CD4-positive, alpha-beta memory T cell (primary cell): ENCODE data around the gene ANXA3. TPM values are rescaled to one million over a fixed set of nuclear protein-coding genes. Genes with fewer than 3 reads are reported as not detected.
A peak's percentile ranks its signal among the peaks of the same experiment; 100 is the strongest.

ENCODE experiments used
- CTCF ChIA-PET: fragments of 350-600 bp; sonication (Branson Sonifier 250); formaldehyde crosslinking; loops from one replicate; lab custom pipeline; 2021; ENCODE audit warnings: inconsistent platforms; ENCODE audit not compliant: partially characterized antibody; lab: Charles Lee
- POLR2A ChIA-PET: fragments of 350-600 bp; sonication (Branson Sonifier 250); formaldehyde crosslinking; loops from one replicate; lab custom pipeline; 2021; ENCODE audit not compliant: partially characterized antibody; lab: Charles Lee
- DNase-seq, 5 donors: peaks; one replicate each; pipeline versions ENCODE4 v3.0.0 to v3.0.0-alpha.2; 2020 to 2022; ENCODE audit warnings: mixed read lengths in 1 of 5
- H3K27ac ChIP-seq: one replicate; pipeline ENCODE4 v1.7.0; 2013; ENCODE audit warnings: low read depth, low read length
- H3K27me3 ChIP-seq: 2 replicates; pipeline ENCODE4 v1.7.0; 2013; ENCODE audit warnings: mild to moderate bottlenecking, low read length, moderate library complexity; ENCODE audit not compliant: insufficient read depth
- H3K36me3 ChIP-seq: 2 replicates; pipeline ENCODE4 v1.7.0; 2013; ENCODE audit warnings: mild to moderate bottlenecking, low read length, moderate library complexity; ENCODE audit not compliant: insufficient read depth
- H3K4me1 ChIP-seq: 2 replicates; pipeline ENCODE4 v1.7.0; 2013; ENCODE audit warnings: mild to moderate bottlenecking, low read length, moderate library complexity; ENCODE audit not compliant: insufficient read depth
- H3K4me3 ChIP-seq, 2 donors: one replicate each; pipeline ENCODE4 v1.7.0; 2013; ENCODE audit warnings: low read length in 2 of 2, mild to moderate bottlenecking in 1 of 2
- H3K9me3 ChIP-seq, 2 donors: one replicate each; pipeline ENCODE4 v1.7.0; 2013; ENCODE audit warnings: low read length in 2 of 2, control low read depth in 1 of 2; ENCODE audit not compliant: control insufficient read depth in 1 of 2
- H3K27ac Mint-ChIP-seq, 7 donors: one replicate each; pipeline ENCODE4 v1.8.0; 2020 to 2021; ENCODE audit warnings: mixed read lengths in 7 of 7, mild to moderate bottlenecking in 6 of 7, inconsistent platforms in 3 of 7, moderate library complexity in 3 of 7
- H3K27me3 Mint-ChIP-seq, 2 donors: one replicate each; pipeline ENCODE4 v1.8.0; 2020 to 2021; ENCODE audit warnings: mixed read lengths in 2 of 2
- H3K36me3 Mint-ChIP-seq, 2 donors: one replicate each; pipeline ENCODE4 v1.8.0; 2020 to 2021; ENCODE audit warnings: mixed read lengths in 2 of 2, inconsistent platforms in 1 of 2, mild to moderate bottlenecking in 1 of 2
- H3K4me1 Mint-ChIP-seq, 4 donors: one replicate each; pipeline ENCODE4 v1.8.0; 2020 to 2021; ENCODE audit warnings: mixed read lengths in 4 of 4, mild to moderate bottlenecking in 1 of 4
- H3K4me3 Mint-ChIP-seq, 8 donors: one replicate each; pipeline ENCODE4 v1.8.0; 2020 to 2021; ENCODE audit warnings: mixed read lengths in 8 of 8, mild to moderate bottlenecking in 7 of 8, moderate library complexity in 6 of 8, inconsistent platforms in 3 of 8
- H3K9me3 Mint-ChIP-seq, 8 donors: one replicate each; pipeline ENCODE4 v1.8.0; 2020 to 2021; ENCODE audit warnings: mixed read lengths in 8 of 8, mild to moderate bottlenecking in 5 of 8, inconsistent platforms in 3 of 8, moderate library complexity in 1 of 8
- intact Hi-C: fragments of 100-400 bp; cut with micrococcal nuclease; formaldehyde crosslinking; loops from one replicate; pipeline ENCODE4 v1.15.1; 2023
- polyA plus RNA-seq, 2 donors: library from polyadenylated mRNA; unstranded; fragments of 300-500 nt; fragmentation: Illumina TruSeq; gene quantifications; one replicate each; pipeline ENCODE4 v1.2.3, GENCODE V29; 2021
- total RNA-seq, 2 experiments: library from RNA; stranded (reverse); gene quantifications; one replicate each; pipeline ENCODE4 v1.2.3, GENCODE V29; 2021

The ANXA3 gene
- total and polyA plus RNA-seq, 4 experiments from 2014 or later = not detected

GRCh38 chr4:78603384-78603783 is 51.8 kb downstream of the ANXA3 start:
- Mint-ChIP-seq H3K4me1 (no peaks in the 10 kb centered on the region), H3K4me3 (no peak overlapping the region), H3K27me3 (peaks cover 8 to 14% of the 10 kb centered on the region in 2 donors), H3K9me3 (no peaks in the 10 kb centered on the region), H3K36me3 (no peaks in the 10 kb centered on the region), H3K27ac (no peak overlapping the region)
- DNase-seq = no peak
- H3K27me3 ChIP-seq = no peaks in the 10 kb centered on the region
- ChIA-PET CTCF (no interaction called here), POLR2A (no interaction called here)
- H3K4me3 ChIP-seq = no peak overlapping the region
- no peak overlapping the region for H3K27ac ChIP-seq
- no peaks in the 10 kb centered on the region for H3K4me1 ChIP-seq
- H3K9me3 ChIP-seq = no peaks in the 10 kb centered on the region
- intact Hi-C loops = no loop called here
- H3K36me3 ChIP-seq = no peaks in the 10 kb centered on the region

GRCh38 chr4:78604988-78605387 is 53.4 kb downstream of the ANXA3 start:
- ChIA-PET POLR2A (no interaction called here), CTCF (no interaction called here)
- intact Hi-C loops = no loop called here
- H3K9me3 Mint-ChIP-seq = no peaks in the 10 kb centered on the region
- no peaks in the 10 kb centered on the region for H3K9me3 ChIP-seq
- H3K4me3 Mint-ChIP-seq = no peak overlapping the region
- no peaks in the 10 kb centered on the region for H3K36me3 ChIP-seq
- no peak overlapping the region for H3K27ac ChIP-seq
- H3K27me3 Mint-ChIP-seq = peaks cover 6 to 9% of the 10 kb centered on the region in 2 donors
- H3K27ac Mint-ChIP-seq = no peak overlapping the region
- DNase-seq = no peak
- H3K4me3 ChIP-seq = no peak overlapping the region
- H3K36me3 Mint-ChIP-seq = no peaks in the 10 kb centered on the region
- no peaks in the 10 kb centered on the region for H3K4me1 Mint-ChIP-seq
- H3K4me1 ChIP-seq = peaks cover 2% of the 10 kb centered on the region
- no peaks in the 10 kb centered on the region for H3K27me3 ChIP-seq

DNA sequence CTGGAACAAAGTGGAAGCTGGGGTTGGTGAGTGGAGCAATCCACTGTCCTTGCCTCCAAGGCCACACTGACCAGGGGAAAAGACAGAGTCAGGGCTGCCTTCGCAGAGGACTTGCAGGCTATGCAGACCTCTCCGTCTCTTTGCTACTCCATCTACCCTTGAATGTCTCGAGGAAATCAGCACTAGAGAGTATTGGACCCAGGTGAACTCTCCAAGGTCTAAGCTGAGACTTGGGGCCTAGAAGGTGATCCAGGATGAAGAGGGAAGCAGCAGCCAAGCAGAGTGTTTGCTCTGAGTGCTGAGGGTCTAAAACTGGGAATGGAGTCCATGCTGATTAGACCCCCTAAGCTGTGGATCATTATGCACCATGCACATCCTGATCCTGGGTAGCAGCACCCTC is 54.5 kb downstream of the ANXA3 start:
- Histone ChIP-seq H3K4me3 (no peak overlapping the region), H3K27ac (no peak overlapping the region), H3K9me3 (no peaks in the 10 kb centered on the region), H3K4me1 (peaks cover 12% of the 10 kb centered on the region), H3K27me3 (no peaks in the 10 kb centered on the region), H3K36me3 (no peaks in the 10 kb centered on the region)
- CTCF ChIA-PET = no interaction called here
- POLR2A ChIA-PET = no interaction called here
- Mint-ChIP-seq H3K27me3 (peaks cover 6% of the 10 kb centered on the region in 2 donors), H3K36me3 (no peaks in the 10 kb centered on the region), H3K27ac (no peak overlapping the region), H3K4me3 (no peak overlapping the region), H3K4me1 (peaks cover 5 to 8% (median 7%) of the 10 kb centered on the region in 4 donors), H3K9me3 (no peaks in the 10 kb centered on the region)
- intact Hi-C loops = no loop called here
- DNase-seq = no peak

DNA sequence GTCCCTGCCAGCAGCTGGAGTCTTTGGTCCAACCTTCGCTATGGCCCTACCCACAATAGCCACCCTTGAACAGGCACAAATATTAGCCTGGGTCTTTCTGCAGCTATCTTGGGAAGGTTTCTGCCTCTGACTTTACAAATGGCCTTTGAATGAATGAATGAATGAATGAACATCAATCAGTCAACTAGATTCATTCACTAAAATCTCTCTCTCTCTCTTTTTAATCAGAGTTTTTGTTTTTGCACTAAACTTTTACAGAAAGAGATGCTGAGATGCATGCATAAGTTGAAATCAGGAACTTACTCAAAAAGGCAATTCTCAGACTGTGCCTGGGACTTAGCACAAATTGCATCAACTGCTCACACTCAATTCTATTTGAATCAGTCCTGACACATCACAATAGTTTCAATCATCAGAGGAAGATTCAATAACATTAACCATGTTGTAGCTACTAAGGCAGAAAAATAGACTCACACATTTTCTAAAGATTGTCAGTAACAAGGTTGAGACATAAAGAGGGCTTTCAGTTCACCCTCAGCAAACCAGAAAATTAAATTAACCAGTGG is 55.0 kb downstream of the ANXA3 start:
- Histone ChIP-seq H3K27me3 (no peaks in the 10 kb centered on the region), H3K9me3 (no peaks in the 10 kb centered on the region), H3K4me3 (no peak overlapping the region), H3K27ac (no peak overlapping the region), H3K4me1 (peaks cover 12% of the 10 kb centered on the region), H3K36me3 (no peaks in the 10 kb centered on the region)
- Mint-ChIP-seq H3K9me3 (no peaks in the 10 kb centered on the region), H3K27me3 (peaks cover 6% of the 10 kb centered on the region in 2 donors), H3K27ac (no peak overlapping the region), H3K4me1 (peaks cover 5 to 14% (median 7%) of the 10 kb centered on the region in 4 donors), H3K36me3 (no peaks in the 10 kb centered on the region), H3K4me3 (no peak overlapping the region)
- ChIA-PET CTCF (no interaction called here), POLR2A (no interaction called here)
- intact Hi-C loops = no loop called here
- DNase-seq = no peak

DNA sequence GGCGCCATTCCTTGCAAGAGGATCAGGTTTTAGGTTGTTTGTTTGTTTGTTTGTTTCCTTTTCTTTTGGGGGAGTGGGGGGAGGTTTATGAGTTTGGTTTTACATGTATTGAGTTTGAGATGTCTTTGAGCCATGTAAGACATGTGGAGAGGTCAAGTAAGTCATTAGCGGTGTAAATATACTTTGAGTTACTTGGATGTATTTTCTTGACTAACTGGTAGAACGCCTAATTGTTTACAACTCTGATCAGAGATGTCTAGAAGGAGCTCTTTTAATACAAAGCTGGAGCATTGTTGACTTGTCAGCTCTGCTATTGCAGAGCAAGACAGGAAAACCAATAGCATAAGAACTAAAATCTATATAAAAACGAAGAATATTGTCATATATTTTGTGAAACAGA is 57.1 kb downstream of the ANXA3 start:
- Histone ChIP-seq H3K9me3 (no peaks in the 10 kb centered on the region), H3K27ac (no peak overlapping the region), H3K36me3 (no peaks in the 10 kb centered on the region), H3K4me3 (no peak overlapping the region), H3K4me1 (peaks cover 22% of the 10 kb centered on the region), H3K27me3 (no peaks in the 10 kb centered on the region)
- intact Hi-C loops = no loop called here
- peaks cover 1% of the 10 kb centered on the region in 2 donors for H3K27me3 Mint-ChIP-seq
- no peak overlapping the region for H3K4me3 Mint-ChIP-seq
- ChIA-PET POLR2A (no interaction called here), CTCF (interaction anchor here (2.0 kb wide), 1 partner anchor 11 kb away, joined by 7 read pairs; no protein-coding TSS in a partner anchor)
- DNase-seq = no peak
- H3K4me1 Mint-ChIP-seq = peaks cover 8 to 17% (median 13%) of the 10 kb centered on the region in 4 donors
- no peak overlapping the region for H3K27ac Mint-ChIP-seq
- H3K36me3 Mint-ChIP-seq = no peaks in the 10 kb centered on the region
- no peaks in the 10 kb centered on the region for H3K9me3 Mint-ChIP-seq

DNA sequence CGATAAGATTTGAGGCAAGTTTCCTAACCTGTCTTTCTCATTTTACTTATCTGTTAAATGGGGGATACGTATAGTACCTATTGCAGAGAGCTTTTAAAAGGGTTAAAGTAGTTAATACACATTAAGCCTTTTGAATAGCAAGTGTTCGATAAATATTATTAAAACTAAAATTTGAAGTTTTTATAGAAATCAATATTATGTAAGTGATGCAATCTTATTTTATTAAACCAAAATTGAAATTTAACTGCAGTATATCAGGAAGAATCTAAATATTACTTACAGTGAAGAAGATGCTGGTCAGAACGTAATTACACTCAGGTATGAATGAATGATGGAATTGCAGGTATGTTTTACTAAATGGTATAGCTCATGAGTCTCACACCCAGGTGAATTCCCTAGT is 58.0 kb downstream of the ANXA3 start:
- Mint-ChIP-seq H3K27me3 (no peaks in the 10 kb centered on the region), H3K4me3 (no peak overlapping the region), H3K36me3 (no peaks in the 10 kb centered on the region), H3K4me1 (peaks cover 8 to 25% (median 13%) of the 10 kb centered on the region in 4 donors), H3K27ac (no peak overlapping the region), H3K9me3 (no peaks in the 10 kb centered on the region)
- Histone ChIP-seq H3K4me1 (peaks cover 28% of the 10 kb centered on the region), H3K4me3 (no peak overlapping the region), H3K36me3 (no peaks in the 10 kb centered on the region), H3K9me3 (no peaks in the 10 kb centered on the region), H3K27me3 (no peaks in the 10 kb centered on the region), H3K27ac (no peak overlapping the region)
- ChIA-PET POLR2A (interaction anchor here (0.6 kb wide), 1 partner anchor 271 kb away, joined by 3 read pairs; no protein-coding TSS in a partner anchor), CTCF (interaction anchor here (1.8 to 2.0 kb wide), 2 partner anchors 12 to 254 kb away, joined by 7 to 10 read pairs; no protein-coding TSS in a partner anchor)
- DNase-seq = no peak
- intact Hi-C loops = no loop called here

- CTCF ChIA-PET = interaction anchor here (0.6 to 2.5 kb wide), 6 partner anchors 10 to 257 kb away, joined by 3 to 10 read pairs (median 5); no protein-coding TSS in a partner anchor
- Histone ChIP-seq H3K36me3 (no peaks in the 10 kb centered on the region), H3K4me3 (no peak overlapping the region), H3K27ac (no peak overlapping the region), H3K27me3 (no peaks in the 10 kb centered on the region), H3K4me1 (peaks cover 28% of the 10 kb centered on the region), H3K9me3 (no peaks in the 10 kb centered on the region)
- peak overlapping the region in 1 of 8 donors; percentile 8 for H3K4me3 Mint-ChIP-seq
- intact Hi-C loops = no loop called here
- DNase-seq = peak in 2 of 5 donors; percentile 12
- peak overlapping the region in 2 of 7 donors; percentile 5 to 54 for H3K27ac Mint-ChIP-seq
- H3K9me3 Mint-ChIP-seq = no peaks in the 10 kb centered on the region
- H3K4me1 Mint-ChIP-seq = peaks cover 8 to 25% (median 13%) of the 10 kb centered on the region in 4 donors
- no peaks in the 10 kb centered on the region for H3K36me3 Mint-ChIP-seq
- no peaks in the 10 kb centered on the region for H3K27me3 Mint-ChIP-seq
- POLR2A ChIA-PET = no interaction called here
Measured at GRCh38 chr4:78610546-78611214, 59.1 kb downstream of the ANXA3 start.
